HG03571 (cell line): ENCODE results near the gene MAB21L4.
"Not testable (repeated sequence)": the region's sequence is repeated elsewhere in the genome, so short reads cannot be mapped to it uniquely, and the experiment has no call there.

Experiments
- ATAC-seq: cut with Tn5 transposase; IDR thresholded peaks from one replicate; pipeline ENCODE4 v1.9.1; 2021; ENCODE audit not compliant: unreplicated experiment

The MAB21L4 gene

DNA sequence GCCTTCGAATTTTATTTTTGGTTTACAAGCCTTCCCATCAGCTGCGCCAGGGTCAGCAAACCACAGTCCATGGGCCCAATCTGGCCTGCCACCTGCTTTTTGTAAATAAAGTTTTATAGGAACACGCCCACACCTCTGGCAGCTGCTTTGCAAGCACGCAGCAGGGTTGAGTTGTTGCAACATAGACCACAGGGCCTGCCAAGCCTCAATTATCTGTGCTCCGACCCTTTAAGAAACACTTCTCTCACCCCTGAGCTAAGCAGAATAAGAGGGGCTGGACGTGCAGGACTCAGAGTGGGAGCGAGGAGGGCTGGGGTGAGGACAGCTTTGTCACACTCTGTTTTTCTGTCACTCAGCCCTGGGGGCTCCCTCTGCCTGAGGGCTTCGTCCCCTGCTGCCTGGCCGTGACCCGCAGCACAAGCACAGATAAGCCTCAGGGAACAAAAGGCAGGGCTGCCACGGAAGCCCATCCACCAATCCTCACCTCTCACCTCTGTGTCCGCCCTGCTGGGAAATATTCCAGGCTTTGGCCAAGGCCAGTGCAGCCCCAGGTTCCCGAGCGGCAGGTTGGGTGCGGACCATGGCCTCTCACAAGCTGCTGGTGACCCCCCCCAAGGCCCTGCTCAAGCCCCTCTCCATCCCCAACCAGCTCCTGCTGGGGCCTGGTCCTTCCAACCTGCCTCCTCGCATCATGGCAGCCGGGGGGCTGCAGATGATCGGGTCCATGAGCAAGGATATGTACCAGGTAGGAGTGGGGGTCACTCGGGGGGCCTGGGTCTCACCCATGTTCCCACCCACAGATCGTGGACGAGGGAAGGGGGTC is 27.5 kb downstream of the MAB21L4 start, which contains the start of gene AGXT:
Gene AGXT (plus strand): TSS at position 539 of the 823 bp plus-strand sequence. CDS start 42 bp downstream, at position 581.
- no peak for ATAC-seq

DNA sequence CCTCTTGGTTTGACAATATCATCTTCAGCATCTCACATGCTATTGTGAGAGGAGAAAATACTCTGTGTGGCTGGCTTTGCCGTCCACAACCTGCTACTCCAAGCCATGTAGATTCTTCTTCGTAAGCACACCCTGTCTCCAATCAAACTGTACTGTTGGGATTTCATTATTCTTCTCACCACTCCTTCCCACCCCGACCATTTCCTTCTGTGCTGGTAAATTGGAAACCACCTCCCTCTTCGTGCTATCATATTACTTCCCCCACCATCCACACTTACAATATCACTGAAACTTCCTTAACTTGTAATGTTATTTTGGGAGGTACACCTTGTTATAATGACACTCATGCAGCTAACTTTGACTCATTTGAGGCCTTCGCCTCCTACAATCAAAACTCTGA is 30.6 kb downstream of the MAB21L4 start:
- ATAC-seq, result no peak

DNA sequence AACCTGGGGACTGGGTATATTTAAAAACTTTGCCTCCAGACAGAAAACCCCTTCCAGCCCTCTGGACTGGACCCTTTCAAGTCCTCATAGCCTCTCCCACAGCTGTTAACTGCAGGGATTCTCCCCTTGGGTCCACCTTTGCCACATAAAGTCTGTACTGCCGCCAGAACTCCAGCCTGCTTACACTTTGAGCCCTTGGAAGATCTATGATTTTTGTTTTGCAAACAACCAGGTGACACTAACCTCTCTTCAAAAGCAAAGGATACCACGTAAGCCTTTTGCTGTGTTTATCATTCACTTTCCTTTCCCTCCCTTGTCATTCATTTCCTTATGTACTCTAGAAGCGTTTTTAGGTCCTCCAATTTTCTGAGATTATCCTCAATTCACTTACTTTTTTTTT is 31.5 kb downstream of the MAB21L4 start:
- ATAC-seq, result no peak

GRCh38 chr2:240861547-240861946 is 34.4 kb downstream of the MAB21L4 start:
- no peak for ATAC-seq

GRCh38 chr2:240858871-240859270 is 37.1 kb downstream of the MAB21L4 start:
- ATAC-seq, result no peak

- no peak for ATAC-seq
Measured at GRCh38 chr2:240858321-240858720, 37.6 kb downstream of the MAB21L4 start.

GRCh38 chr2:240857039-240858008 is 38.6 kb downstream of the MAB21L4 start:
- no peak for ATAC-seq

DNA sequence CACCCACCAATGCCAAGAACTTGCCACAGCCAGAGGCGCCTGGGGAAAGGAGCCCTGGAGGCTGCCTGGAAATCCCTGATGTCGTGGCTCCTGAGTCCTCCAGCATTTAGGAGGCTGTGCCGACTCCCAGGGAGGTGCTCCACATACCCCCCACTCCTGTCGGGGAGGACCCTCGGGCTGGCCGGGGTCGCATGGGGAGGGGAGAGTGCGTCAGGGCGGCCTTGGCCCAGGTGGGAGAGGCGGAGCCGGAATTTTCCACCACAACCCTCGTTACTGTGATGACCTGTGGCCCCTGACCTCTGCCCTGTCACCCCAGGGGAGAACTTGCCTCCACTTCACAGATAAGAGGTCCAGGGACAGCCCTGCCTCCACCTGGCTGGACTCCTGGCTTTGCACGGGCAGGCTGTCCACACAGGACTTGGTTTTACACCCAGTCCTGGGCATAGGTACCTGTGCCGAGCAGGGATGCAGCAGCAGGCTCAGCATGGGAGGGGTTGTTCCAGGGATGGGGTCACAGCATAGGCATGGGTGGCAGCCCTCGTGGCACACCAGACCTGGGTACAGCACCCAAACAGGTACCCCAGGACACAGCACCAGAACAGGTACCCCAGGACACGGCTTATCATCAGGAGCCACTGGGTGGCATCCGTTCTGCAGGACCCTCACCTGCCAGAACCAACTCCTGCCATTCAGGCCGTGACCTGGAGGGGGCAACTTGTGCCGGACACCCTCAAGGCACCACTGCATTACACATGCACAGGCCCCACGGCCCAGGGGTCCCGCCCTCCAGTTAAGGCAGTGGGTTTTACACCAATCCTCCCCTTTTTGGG is 39.6 kb downstream of the MAB21L4 start:
- no peak for ATAC-seq

DNA sequence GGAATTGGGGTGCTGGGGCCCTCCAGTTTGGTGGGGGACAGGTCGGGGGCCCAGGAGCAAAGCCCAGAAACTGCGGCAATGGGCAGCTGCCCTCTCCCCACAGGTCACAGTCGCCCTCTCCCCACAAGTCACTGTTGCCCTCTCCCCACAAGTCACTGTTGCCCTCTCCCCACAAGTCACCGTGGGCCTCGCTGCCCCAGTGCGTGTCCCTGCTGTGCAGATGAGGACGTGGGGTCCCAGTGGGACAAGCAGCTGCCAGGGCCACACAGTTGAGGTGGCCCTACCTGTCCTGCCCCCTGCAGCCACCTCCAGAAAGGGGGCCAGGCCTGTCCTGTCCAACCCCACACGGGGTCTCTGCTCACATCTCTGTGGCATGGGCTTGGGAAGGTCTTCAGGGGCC is 40.3 kb downstream of the MAB21L4 start:
- no peak for ATAC-seq

DNA sequence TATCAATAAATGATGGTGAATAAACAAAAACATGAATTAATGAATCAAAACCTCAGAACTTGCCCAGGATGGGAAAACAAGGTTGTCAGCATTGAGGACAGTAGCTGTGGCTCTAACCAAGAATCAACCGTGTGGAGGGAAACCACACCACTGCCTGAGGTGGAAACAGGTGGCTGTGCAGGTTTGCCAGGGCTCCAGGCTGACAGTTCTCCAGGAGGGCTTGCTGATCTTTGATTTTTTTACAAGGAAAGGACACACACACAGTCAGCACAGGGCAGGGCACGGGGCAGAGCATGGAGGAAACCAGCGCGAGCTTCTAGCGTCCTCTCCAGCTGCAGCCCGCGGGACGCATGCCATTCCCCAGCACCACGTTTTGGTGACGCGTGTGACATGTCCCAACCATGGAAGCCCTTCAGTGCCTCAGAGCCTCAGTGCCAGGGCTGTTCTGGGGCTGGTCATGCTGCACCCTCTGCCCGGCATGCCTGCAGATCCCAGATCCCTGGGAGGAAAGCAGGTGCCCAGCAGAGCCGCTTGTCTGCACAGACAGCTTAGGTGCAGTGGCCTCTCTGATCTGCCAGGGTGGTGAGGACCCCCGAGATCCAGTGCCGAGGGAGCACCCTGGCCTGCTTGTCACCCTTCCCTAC is 43.2 kb downstream of the MAB21L4 start:
- no peak for ATAC-seq

DNA sequence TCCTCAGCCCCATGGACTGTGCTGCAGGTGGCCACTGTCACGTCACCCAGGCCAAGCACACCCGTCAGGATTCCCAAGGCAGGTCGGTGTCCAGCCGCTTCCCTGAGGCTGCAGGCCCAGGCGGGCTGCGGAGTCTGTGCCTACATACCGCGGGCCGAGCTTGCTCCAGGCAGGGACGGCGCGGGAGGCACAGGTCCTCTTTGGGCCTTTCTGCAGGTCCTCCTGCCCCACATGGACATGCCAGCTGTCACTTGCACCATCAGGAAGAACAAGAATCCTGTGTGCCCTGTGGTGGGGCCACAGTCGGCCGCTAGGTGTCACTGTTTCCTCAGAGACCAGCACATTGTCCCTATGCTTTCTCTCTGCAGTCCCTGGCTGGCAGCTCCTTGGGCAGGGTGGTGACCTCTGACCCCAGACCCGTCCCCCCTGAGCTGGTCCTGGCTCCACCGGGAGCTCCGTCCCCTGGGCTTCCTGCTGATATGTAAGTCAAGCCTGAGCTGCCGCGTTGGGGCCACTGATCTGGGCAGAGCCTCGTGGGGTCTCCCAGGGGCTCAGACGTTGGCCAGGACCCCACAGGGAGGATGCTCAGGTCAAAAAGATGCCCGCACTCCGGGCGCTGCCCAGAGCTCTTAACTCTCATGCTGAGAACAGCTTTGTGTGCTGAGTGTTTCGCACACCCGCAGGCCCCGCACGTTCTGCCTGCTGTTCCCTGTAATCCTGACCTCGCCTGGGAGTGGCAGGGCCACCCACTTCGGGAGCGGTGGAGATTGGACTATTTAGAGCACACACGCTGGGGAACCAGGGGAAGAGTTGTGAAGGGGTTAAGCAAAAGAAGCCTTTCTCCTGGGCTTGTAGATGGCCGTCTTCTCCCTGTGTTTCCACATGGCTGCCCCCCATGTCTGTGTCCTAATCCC is 44.6 kb downstream of the MAB21L4 start:
- ATAC-seq, result no peak

- no peak for ATAC-seq
Measured at GRCh38 chr2:240850756-240851077, 45.2 kb downstream of the MAB21L4 start.

DNA sequence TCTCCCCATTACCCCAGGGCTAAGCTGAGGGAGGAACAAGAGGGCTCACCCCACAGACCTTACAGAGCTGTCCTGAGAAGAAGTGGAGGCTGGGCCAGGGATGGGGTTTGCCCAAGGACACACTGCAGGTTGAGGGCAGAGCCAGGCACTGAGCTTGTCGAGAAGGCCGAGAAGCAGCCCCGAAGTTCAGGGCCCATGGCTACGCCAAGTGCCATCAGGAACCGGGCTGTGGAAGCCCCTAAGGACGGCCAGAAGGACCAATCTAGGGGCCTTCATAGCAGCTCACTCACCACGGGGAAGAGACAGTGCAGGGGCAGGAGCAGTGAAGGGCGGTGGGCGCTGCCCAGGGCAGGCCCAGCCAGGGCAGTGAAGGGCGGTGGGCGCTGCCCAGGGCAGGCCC is 45.9 kb downstream of the MAB21L4 start:
- no peak for ATAC-seq

DNA sequence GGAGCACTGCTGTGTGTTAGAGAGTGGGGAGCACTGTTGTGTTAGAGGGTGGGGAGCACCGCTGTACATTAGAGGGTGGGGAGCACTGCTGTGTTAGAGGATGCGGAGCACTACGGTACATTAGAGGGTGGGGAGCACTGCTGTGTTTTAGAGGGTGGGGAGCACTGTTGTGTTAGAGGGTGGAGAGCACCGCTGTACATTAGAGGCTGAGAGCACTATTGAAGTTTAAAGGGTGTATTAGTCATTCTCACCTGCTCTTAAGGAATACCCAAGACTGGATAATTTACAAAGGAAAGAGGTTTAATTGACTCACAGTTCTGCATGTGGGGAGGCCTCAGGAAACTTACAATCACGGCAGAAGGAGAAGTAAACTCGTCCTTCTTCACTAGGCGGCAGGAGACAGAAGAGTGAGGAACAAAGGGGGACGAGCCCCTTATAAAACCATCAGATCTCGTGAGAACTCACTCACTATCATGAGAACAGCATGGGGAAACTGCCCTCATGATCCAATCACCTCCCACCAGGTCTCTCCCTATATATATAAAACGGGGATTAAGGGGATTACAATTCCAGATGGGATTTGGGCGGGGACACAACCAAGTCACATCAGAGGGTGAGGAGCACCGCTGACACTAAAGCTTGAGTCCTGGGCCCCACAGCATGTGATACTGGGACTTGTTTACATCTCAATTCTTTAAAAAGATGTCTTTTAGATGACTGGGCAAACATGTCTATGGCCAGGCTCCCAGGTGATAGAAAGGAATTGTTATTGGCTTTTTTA is 46.9 kb downstream of the MAB21L4 start:
- ATAC-seq, result no peak

- no peak for ATAC-seq
Measured at GRCh38 chr2:240847817-240848216, 48.1 kb downstream of the MAB21L4 start.

GRCh38 chr2:240846873-240847595 is 48.9 kb downstream of the MAB21L4 start:
- ATAC-seq, result no peak

GRCh38 chr2:240846309-240846708 is 49.6 kb downstream of the MAB21L4 start:
- not testable (repeated sequence) for ATAC-seq

DNA sequence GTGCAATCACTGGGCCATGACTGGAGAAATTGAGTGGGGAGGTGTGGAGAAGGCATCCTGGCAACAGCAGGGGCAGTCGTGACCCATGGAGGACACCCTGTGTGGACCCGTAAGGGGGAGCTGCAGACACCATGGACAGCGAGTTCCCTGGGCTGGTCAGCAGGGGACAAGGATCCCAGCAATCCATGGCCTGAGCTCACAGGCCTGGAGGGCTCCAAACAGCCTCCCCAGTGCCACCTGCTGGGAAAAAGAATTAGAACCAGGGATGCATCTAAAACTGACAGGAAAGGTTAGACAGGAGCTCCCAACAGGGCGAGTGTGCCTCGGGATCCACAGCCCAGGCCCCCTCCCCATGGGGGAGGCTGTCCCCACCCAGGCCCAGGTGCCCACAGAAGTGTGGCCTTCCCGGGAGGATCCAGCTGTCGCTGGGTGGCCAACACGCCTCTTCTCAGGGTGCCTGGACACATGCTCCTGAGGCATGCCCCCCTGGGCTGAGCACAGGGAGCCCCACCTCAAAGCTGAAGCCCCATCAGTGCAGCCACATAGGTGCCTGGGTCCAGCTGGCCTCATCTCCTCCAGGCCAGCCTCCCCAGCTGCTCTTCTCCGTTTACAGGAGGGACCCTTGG is 55.4 kb downstream of the MAB21L4 start:
- ATAC-seq, result no peak
